ENCODE results near the gene CSK. TPM values are rescaled to one million over a fixed set of nuclear protein-coding genes. Genes with fewer than 3 reads are reported as not detected.

The CSK gene
- polyA plus RNA-seq, 2 of the 4 experiments (the other 2 are of a cell fraction): 17.8 to 63.0 TPM

DNA sequence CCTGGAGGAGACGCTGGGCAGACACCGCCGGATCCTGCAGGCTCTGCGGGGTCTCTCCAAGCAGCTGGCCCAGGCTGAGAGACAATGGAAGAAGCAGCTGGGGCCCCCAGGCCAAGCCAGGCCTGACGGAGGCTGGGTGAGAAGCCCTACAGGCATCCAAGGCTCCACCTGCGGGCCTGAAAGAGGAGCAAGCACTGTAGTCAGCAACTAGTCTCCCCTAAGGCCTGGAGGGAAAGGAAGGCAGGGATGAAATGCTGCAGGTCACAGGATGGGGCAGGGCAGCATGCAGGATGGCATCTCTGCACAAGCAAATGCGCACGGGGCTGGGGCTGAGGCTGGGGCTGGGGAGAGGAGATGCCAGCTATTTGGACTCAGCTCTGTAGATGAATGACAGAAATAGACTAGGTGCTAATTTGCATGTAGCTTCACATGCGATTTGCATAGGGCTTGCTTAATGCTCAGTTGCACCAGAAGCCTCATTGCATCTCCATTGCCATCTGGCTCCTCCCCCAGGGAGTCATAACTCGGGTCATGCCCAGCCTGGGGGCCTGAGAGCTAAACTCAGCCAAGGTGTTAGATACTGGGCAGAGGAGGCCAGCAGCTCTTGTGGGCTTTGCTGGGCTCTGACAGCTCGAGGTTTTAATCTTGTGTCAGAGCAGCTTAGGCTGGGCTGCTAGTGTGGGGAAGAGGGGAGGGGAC, 39.4 kb downstream of the CSK start:
- CTCF ChIA-PET: interaction anchor here (65.6 to 66.7 kb wide), 2 partner anchors 2 to 30 kb away, joined by 1908 read pairs; partner anchors contain the start of genes CPLX3, CSK, LMAN1L and ULK3
- no peak for DNase-seq (ENCODE audit: low read depth in 1 of 2, low spot score in 1 of 2)
- ATAC-seq: no peak

DNA sequence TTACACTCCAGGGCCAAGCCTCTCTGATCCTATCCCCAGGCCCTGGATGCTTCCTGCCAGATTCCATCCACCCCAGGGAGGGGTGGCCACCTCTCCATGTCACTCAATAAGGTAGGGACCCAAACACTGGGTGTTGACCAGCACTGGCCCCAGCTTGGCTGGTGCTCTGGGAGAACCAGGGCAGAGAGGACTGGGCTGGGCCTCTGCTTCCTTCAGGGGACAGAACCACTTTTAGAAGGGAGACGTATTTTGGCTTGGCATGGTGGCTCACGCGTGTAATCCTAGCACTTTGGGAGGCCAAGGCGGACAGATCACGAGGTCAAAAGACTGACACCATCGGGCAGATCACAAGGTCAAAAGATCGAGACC, 39.9 kb downstream of the CSK start:
- no peak for ATAC-seq
- DNase-seq (ENCODE audit: low read depth in 1 of 2, low spot score in 1 of 2): no peak
- WGBS (ENCODE audit: missing lambda C conversion rate): 66% methylated on average over 7 of the region's 7 CpGs
- TF ChIP-seq ESRRA (IDR thresholded peaks at IDR 0.05; ENCODE audit: borderline replicate concordance, low read length) (no peak), RCOR1 (IDR thresholded peaks at IDR 0.05; ENCODE audit: low read depth, low read length) (no peak), EHF (CRISPR knock-in tag; IDR thresholded peaks at IDR 0.05) (no peak), NPAS2 (CRISPR knock-in tag; IDR thresholded peaks at IDR 0.05; ENCODE audit: borderline replicate concordance) (no peak), CBX2 (IDR thresholded peaks at IDR 0.05; ENCODE audit: borderline replicate concordance, low read depth) (no peak), CEBPB (IDR thresholded peaks at IDR 0.05) (no peak), TFCP2L1 (CRISPR knock-in tag; IDR thresholded peaks at IDR 0.05) (no peak)
- TF ChIP-seq, protein P1, sequence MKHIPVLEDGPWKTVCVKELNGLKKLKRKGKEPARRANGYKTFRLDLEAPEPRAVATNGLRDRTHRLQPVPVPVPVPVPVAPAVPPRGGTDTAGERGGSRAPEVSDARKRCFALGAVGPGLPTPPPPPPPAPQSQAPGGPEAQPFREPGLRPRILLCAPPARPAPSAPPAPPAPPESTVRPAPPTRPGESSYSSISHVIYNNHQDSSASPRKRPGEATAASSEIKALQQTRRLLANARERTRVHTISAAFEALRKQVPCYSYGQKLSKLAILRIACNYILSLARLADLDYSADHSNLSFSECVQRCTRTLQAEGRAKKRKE (CRISPR knock-in tag; IDR thresholded peaks at IDR 0.05; ENCODE audit: low read depth): no peak
- TF ChIP-seq, protein P2, sequence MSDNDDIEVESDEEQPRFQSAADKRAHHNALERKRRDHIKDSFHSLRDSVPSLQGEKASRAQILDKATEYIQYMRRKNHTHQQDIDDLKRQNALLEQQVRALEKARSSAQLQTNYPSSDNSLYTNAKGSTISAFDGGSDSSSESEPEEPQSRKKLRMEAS (IDR thresholded peaks at IDR 0.05): no peak
- ChIA-PET CTCF (interaction anchor here (65.6 to 66.7 kb wide), 2 partner anchors 3 to 31 kb away, joined by 1908 read pairs; partner anchors contain the start of genes CPLX3, CSK, LMAN1L and ULK3), POLR2A (no interaction called here)
- Histone ChIP-seq H3K4me3 (no peak overlapping the region), H3K9me3 (no peaks in the 10 kb centered on the region), H3K27ac (no peak overlapping the region), H3K4me2 (no peak overlapping the region), H3K4me1 (peaks cover 13% of the 10 kb centered on the region)
- no peak for FAIRE-seq

More for the DNA sequence above, 39.4 kb downstream of the CSK start:
- Histone ChIP-seq H3K9me3 (no peaks in the 10 kb centered on the region), H3K27ac (no peak overlapping the region), H3K4me2 (no peak overlapping the region), H3K4me1 (peaks cover 9% of the 10 kb centered on the region), H3K4me3 (no peak overlapping the region)
- TF ChIP-seq JUNB (IDR thresholded peaks at IDR 0.05): no peak
- TF ChIP-seq, protein P3, sequence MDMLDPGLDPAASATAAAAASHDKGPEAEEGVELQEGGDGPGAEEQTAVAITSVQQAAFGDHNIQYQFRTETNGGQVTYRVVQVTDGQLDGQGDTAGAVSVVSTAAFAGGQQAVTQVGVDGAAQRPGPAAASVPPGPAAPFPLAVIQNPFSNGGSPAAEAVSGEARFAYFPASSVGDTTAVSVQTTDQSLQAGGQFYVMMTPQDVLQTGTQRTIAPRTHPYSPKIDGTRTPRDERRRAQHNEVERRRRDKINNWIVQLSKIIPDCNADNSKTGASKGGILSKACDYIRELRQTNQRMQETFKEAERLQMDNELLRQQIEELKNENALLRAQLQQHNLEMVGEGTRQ (IDR thresholded peaks at IDR 0.05): no peak
- TF ChIP-seq, protein P4, sequence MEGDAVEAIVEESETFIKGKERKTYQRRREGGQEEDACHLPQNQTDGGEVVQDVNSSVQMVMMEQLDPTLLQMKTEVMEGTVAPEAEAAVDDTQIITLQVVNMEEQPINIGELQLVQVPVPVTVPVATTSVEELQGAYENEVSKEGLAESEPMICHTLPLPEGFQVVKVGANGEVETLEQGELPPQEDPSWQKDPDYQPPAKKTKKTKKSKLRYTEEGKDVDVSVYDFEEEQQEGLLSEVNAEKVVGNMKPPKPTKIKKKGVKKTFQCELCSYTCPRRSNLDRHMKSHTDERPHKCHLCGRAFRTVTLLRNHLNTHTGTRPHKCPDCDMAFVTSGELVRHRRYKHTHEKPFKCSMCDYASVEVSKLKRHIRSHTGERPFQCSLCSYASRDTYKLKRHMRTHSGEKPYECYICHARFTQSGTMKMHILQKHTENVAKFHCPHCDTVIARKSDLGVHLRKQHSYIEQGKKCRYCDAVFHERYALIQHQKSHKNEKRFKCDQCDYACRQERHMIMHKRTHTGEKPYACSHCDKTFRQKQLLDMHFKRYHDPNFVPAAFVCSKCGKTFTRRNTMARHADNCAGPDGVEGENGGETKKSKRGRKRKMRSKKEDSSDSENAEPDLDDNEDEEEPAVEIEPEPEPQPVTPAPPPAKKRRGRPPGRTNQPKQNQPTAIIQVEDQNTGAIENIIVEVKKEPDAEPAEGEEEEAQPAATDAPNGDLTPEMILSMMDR (IDR thresholded peaks at IDR 0.05): no peak
- no peak for TF ChIP-seq TP53 (CRISPR knock-in tag; IDR thresholded peaks at IDR 0.05)
- POLR2A ChIA-PET: no interaction called here
- WGBS (ENCODE audit: missing lambda C conversion rate): 53% methylated on average over 10 of the region's 11 CpGs
- FAIRE-seq: no peak

DNA sequence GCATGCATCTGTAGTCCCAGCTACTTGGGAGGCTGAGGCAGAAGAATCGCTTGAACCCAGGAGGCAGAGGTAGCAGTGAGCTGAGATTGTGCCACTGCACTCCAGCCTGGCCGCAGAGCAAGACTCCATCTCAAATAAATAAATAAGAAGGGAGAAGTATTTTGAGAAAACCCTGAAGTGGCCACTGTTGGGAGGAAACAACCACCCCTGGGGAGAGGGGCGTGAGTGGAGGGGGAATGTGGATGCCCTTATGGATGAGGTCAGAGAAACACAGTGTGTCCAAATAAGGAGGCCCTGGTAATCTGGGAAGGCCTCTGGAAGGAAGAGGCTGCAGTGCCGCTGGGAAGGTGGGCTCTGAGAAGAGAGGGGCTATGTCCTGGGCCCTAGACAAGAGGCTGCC, 40.4 kb downstream of the CSK start:
- Histone ChIP-seq H3K9me3 (no peaks in the 10 kb centered on the region), H3K4me2 (no peak overlapping the region), H3K4me1 (peaks cover 13% of the 10 kb centered on the region), H3K4me3 (no peak overlapping the region), H3K27ac (no peak overlapping the region)
- WGBS (ENCODE audit: missing lambda C conversion rate): 60% methylated on average over 4 of the region's 4 CpGs
- ChIA-PET CTCF (interaction anchor here (65.6 to 66.7 kb wide), 2 partner anchors 3 to 31 kb away, joined by 1908 read pairs; partner anchors contain the start of genes CPLX3, CSK, LMAN1L and ULK3), POLR2A (no interaction called here)
- no peak for TF ChIP-seq EHF (CRISPR knock-in tag; IDR thresholded peaks at IDR 0.05)
- DNase-seq (ENCODE audit: low read depth in 1 of 2, low spot score in 1 of 2) (no peak), FAIRE-seq (no peak), ATAC-seq (no peak)

DNA sequence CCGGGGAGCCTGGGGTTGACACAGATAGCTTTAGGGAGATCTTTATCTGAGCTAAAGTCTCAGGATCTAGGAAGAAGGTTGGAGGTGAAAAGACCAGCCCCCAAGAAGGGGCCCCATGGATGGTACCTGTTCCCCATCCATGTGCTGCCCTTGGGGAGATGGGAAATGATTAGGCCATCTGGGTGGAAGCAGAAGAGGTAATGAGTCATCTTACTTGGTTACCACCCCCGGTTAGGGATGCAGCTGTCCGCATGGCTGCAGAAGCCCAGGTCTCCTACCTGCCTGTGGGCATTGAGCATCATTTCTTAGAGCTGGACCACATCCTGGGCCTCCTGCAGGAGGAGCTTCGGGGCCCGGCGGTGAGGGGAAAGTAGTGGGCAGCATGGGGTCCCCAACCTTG, 41.4 kb downstream of the CSK start:
- POLR2A ChIA-PET: no interaction called here
- Histone ChIP-seq H3K4me1 (peaks cover 11% of the 10 kb centered on the region), H3K9me3 (no peaks in the 10 kb centered on the region), H3K4me2 (no peak overlapping the region), H3K4me3 (no peak overlapping the region), H3K27ac (no peak overlapping the region)
- no peak for FAIRE-seq
- ATAC-seq: no peak
- no peak for DNase-seq (ENCODE audit: low read depth in 1 of 2, low spot score in 1 of 2)
- WGBS (ENCODE audit: missing lambda C conversion rate): 19% methylated on average over 6 of the region's 6 CpGs
- TF ChIP-seq HOXB5 (CRISPR knock-in tag; IDR thresholded peaks at IDR 0.05) (no peak), JUN (IDR thresholded peaks at IDR 0.05) (no peak), RNF2 (IDR thresholded peaks at IDR 0.05; ENCODE audit: borderline replicate concordance, low read depth) (no peak), CHD4 (IDR thresholded peaks at IDR 0.05; ENCODE audit: borderline replicate concordance) (no peak), CHD2 (IDR thresholded peaks at IDR 0.05; ENCODE audit: low read length, partially characterized antibody) (no peak), HOXA7 (CRISPR knock-in tag; IDR thresholded peaks at IDR 0.05) (no peak), MAZ (IDR thresholded peaks at IDR 0.05; ENCODE audit: borderline replicate concordance, low read depth, low read length) (no peak)
- TF ChIP-seq, protein P5, sequence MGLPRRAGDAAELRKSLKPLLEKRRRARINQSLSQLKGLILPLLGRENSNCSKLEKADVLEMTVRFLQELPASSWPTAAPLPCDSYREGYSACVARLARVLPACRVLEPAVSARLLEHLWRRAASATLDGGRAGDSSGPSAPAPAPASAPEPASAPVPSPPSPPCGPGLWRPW (IDR thresholded peaks at IDR 0.05): no peak
- TF ChIP-seq, protein P3 (IDR thresholded peaks at IDR 0.05): no peak
- TF ChIP-seq, protein P1 (CRISPR knock-in tag; IDR thresholded peaks at IDR 0.05; ENCODE audit: low read depth): no peak
- CTCF ChIA-PET: interaction anchor here (65.6 to 66.7 kb wide), 2 partner anchors 4 to 32 kb away, joined by 1908 read pairs; partner anchors contain the start of genes CPLX3, CSK, LMAN1L and ULK3
